GM21717 (cell line): ENCODE results near the gene TSPY10.
"Not testable (repeated sequence)": the region's sequence is repeated elsewhere in the genome, so short reads cannot be mapped to it uniquely, and the experiment has no call there.

Experiments
- ATAC-seq: cut with Tn5 transposase; IDR thresholded peaks from one replicate; pipeline ENCODE4 v1.9.1; 2021; ENCODE audit warnings: mild to moderate bottlenecking, moderate library complexity; ENCODE audit not compliant: unreplicated experiment

The TSPY10 gene

GRCh38 chrY:9527580-9527979, at the start of gene TSPY10:
Gene TSPY10 (plus strand): TSS chrY:9527880. CDS start chrY:9527926, 46 bp downstream.
- ATAC-seq: not testable (repeated sequence)

- not testable (repeated sequence) for ATAC-seq
These were observed 40.7 kb upstream of the TSPY10 start, which contains the start of gene TSPY9 for GRCh38 chrY:9486967-9487366. Gene TSPY9 (plus strand): TSS chrY:9487267. CDS start chrY:9487313, 46 bp downstream.

- not testable (repeated sequence) for ATAC-seq
These were observed 23.3 kb upstream of the TSPY10 start for GRCh38 chrY:9504396-9504795.

GRCh38 chrY:9516287-9516686, 11.4 kb upstream of the TSPY10 start:
- ATAC-seq: not testable (repeated sequence)
